ENCODE measurements around the gene TMPRSS13.

The TMPRSS13 gene

GRCh38 chr11:117884994-117885393, 44.2 kb downstream of the TMPRSS13 start:
- FAIRE-seq: no peak

GRCh38 chr11:117883063-117883462, 46.1 kb downstream of the TMPRSS13 start:
- no peak for FAIRE-seq

- FAIRE-seq: no peak
Measured at GRCh38 chr11:117882311-117882905, 46.8 kb downstream of the TMPRSS13 start.

GRCh38 chr11:117881217-117881616, 48.0 kb downstream of the TMPRSS13 start:
- no peak for FAIRE-seq

- FAIRE-seq: no peak
Measured at GRCh38 chr11:117879516-117880480, 49.4 kb downstream of the TMPRSS13 start.

GRCh38 chr11:117878939-117879475, 50.2 kb downstream of the TMPRSS13 start:
- FAIRE-seq: no peak

- FAIRE-seq: no peak
Measured at GRCh38 chr11:117878314-117878938, 50.8 kb downstream of the TMPRSS13 start.

- no peak for FAIRE-seq
Measured at GRCh38 chr11:117877120-117877784, 52.0 kb downstream of the TMPRSS13 start.

GRCh38 chr11:117876341-117877119, 52.7 kb downstream of the TMPRSS13 start, which contains the start of gene FXYD6:
FXYD6 (minus strand) TSS chr11:117876658; CDS start chr11:117842776, 33,882 bp downstream.
- no peak for FAIRE-seq

- FAIRE-seq: no peak
Measured at GRCh38 chr11:117876059-117876340, 53.2 kb downstream of the TMPRSS13 start.

- FAIRE-seq: no peak
Measured at GRCh38 chr11:117875382-117876058, 53.7 kb downstream of the TMPRSS13 start.

- FAIRE-seq: no peak
Measured at GRCh38 chr11:117874910-117875381, 54.3 kb downstream of the TMPRSS13 start.

- no peak for FAIRE-seq
Measured at GRCh38 chr11:117874253-117874909, 54.8 kb downstream of the TMPRSS13 start.

- no peak for FAIRE-seq
Measured at GRCh38 chr11:117873828-117874125, 55.4 kb downstream of the TMPRSS13 start.

- FAIRE-seq: no peak
Measured at GRCh38 chr11:117872975-117873827, 56.0 kb downstream of the TMPRSS13 start.

GRCh38 chr11:117872420-117872961, 56.7 kb downstream of the TMPRSS13 start:
- FAIRE-seq: no peak

- no peak for FAIRE-seq
Measured at GRCh38 chr11:117871784-117872183, 57.4 kb downstream of the TMPRSS13 start.

GRCh38 chr11:117871160-117871559, 58.0 kb downstream of the TMPRSS13 start:
- no peak for FAIRE-seq

- no peak for FAIRE-seq
Measured at GRCh38 chr11:117870103-117870952, 58.9 kb downstream of the TMPRSS13 start.

Measured in colon (tissue), 2 donors.